ENCODE measurements around the gene DOK5.

DNA sequence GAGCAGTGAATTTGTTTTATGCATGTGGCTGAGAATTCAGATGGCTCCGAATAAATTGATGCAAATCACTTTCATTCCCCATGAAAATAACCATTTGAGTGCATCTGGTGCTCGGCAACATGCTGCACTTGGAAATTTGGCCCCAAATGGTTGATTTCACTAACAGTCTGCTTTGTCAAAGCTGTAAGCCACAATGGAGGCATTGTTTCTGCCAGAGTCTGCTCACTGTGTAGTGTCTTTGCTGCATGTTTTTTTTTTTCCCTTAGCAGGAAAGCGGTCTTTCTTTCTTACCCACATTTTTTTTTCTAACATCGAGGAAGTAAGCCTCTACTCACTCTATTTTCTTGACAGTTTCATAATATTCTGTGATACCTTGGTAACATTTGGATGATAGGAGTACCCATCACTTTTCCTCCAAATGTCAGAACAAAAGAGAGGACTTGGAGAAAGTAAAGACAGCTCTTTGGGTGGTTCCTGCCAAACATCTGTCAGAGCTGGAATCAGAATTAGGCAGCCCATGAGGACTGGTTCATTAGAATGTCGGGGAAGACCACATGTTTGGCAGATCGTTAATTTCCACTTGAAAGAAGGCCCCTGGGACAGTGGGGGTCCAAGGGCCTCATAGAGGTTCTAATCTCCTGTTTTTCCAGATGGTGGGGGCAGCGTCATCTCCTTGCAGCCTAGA lies 149.5 kb downstream of the DOK5 start:
- no peak for TF ChIP-seq MYC (IDR thresholded peaks at IDR 0.05; ENCODE audit: low read depth, low read length)
- no peak for TF ChIP-seq EZH2 (IDR thresholded peaks at IDR 0.05; ENCODE audit: borderline replicate concordance, low read depth, low read length, severe bottlenecking)
- no peak for TF ChIP-seq POLR2AphosphoS5 (IDR thresholded peaks at IDR 0.05; ENCODE audit: insufficient read depth, low read depth, low read length)
